ENCODE measurements around the gene LENEP.

GRCh38 chr1:155005076-155006011, 12.0 kb downstream of the LENEP start:
- no peak for TF ChIP-seq SUZ12 (IDR thresholded peaks at IDR 0.05)
- TF ChIP-seq, protein P1, sequence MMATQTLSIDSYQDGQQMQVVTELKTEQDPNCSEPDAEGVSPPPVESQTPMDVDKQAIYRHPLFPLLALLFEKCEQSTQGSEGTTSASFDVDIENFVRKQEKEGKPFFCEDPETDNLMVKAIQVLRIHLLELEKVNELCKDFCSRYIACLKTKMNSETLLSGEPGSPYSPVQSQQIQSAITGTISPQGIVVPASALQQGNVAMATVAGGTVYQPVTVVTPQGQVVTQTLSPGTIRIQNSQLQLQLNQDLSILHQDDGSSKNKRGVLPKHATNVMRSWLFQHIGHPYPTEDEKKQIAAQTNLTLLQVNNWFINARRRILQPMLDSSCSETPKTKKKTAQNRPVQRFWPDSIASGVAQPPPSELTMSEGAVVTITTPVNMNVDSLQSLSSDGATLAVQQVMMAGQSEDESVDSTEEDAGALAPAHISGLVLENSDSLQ (IDR thresholded peaks at IDR 0.05): no peak
- TF ChIP-seq FOXK2 (IDR thresholded peaks at IDR 0.05): no peak
- TF ChIP-seq ELF4 (IDR thresholded peaks at IDR 0.05): no peak
- no peak for TF ChIP-seq L3MBTL2 (conservative IDR thresholded peaks at IDR 0.05)
- no peak for TF ChIP-seq TARDBP (IDR thresholded peaks at IDR 0.05)
- TF ChIP-seq BHLHE40 (IDR thresholded peaks at IDR 0.05; ENCODE audit: borderline replicate concordance): no peak
- TF ChIP-seq ZNF384 (IDR thresholded peaks at IDR 0.05): no peak
- TF ChIP-seq SP1 (IDR thresholded peaks at IDR 0.05): no peak
- no peak for TF ChIP-seq HDGF (IDR thresholded peaks at IDR 0.05; ENCODE audit: borderline replicate concordance)
- TF ChIP-seq FOXA1 (IDR thresholded peaks at IDR 0.05): no peak
- no peak for TF ChIP-seq FOXM1 (IDR thresholded peaks at IDR 0.05; ENCODE audit: borderline replicate concordance)
- TF ChIP-seq NFRKB (IDR thresholded peaks at IDR 0.05): no peak
- no peak for TF ChIP-seq ARNT (IDR thresholded peaks at IDR 0.05)

Data from HEK293T (cell line).